IPS-18a (cell line): Measurements from ENCODE around the gene PCGF1.
A peak's percentile ranks its signal among the peaks of the same experiment; 100 is the strongest.

ENCODE experiments used
- H3K27ac ChIP-seq: one replicate; pipeline ENCODE4 v1.5.1; 2013; ENCODE audit warnings: low read length
- H3K27me3 ChIP-seq: one replicate; pipeline ENCODE4 v1.6.1; 2013; ENCODE audit warnings: mild to moderate bottlenecking, low read length; ENCODE audit not compliant: control insufficient read depth, insufficient read depth
- H3K36me3 ChIP-seq: one replicate; pipeline ENCODE4 v1.6.1; 2013; ENCODE audit warnings: low read depth, low read length; ENCODE audit not compliant: control insufficient read depth
- H3K4me1 ChIP-seq: one replicate; pipeline ENCODE4 v1.6.1; 2013; ENCODE audit warnings: low read depth, low read length; ENCODE audit not compliant: control insufficient read depth
- H3K4me3 ChIP-seq: one replicate; pipeline ENCODE4 v1.5.1; 2013; ENCODE audit warnings: low read length
- H3K9ac ChIP-seq: one replicate; pipeline ENCODE4 v1.6.1; 2013; ENCODE audit warnings: mild to moderate bottlenecking, low read length, moderate library complexity
- H3K9me3 ChIP-seq: one replicate; pipeline ENCODE4 v1.6.1; 2013; ENCODE audit warnings: low read depth, low read length; ENCODE audit not compliant: control insufficient read depth

PCGF1 gene

GRCh38 chr2:74500578-74500946, 6.9 kb downstream of the PCGF1 start:
- H3K9me3 ChIP-seq = no peaks in the 10 kb centered on the region
- peaks cover 6% of the 10 kb centered on the region for H3K36me3 ChIP-seq
- H3K27me3 ChIP-seq = peaks cover 100% of the 10 kb centered on the region
- no peak overlapping the region for H3K4me3 ChIP-seq
- peaks cover 37% of the 10 kb centered on the region for H3K4me1 ChIP-seq
- H3K27ac ChIP-seq = no peak overlapping the region
- no peak overlapping the region for H3K9ac ChIP-seq

- Histone ChIP-seq H3K4me1 (peaks cover 37% of the 10 kb centered on the region), H3K27ac (no peak overlapping the region), H3K36me3 (peaks cover under 1% of the 10 kb centered on the region), H3K4me3 (peak overlapping the region; percentile 55), H3K27me3 (peaks cover 100% of the 10 kb centered on the region), H3K9me3 (no peaks in the 10 kb centered on the region), H3K9ac (no peak overlapping the region)
Observed at GRCh38 chr2:74499940-74500577, 7.4 kb downstream of the PCGF1 start.

DNA sequence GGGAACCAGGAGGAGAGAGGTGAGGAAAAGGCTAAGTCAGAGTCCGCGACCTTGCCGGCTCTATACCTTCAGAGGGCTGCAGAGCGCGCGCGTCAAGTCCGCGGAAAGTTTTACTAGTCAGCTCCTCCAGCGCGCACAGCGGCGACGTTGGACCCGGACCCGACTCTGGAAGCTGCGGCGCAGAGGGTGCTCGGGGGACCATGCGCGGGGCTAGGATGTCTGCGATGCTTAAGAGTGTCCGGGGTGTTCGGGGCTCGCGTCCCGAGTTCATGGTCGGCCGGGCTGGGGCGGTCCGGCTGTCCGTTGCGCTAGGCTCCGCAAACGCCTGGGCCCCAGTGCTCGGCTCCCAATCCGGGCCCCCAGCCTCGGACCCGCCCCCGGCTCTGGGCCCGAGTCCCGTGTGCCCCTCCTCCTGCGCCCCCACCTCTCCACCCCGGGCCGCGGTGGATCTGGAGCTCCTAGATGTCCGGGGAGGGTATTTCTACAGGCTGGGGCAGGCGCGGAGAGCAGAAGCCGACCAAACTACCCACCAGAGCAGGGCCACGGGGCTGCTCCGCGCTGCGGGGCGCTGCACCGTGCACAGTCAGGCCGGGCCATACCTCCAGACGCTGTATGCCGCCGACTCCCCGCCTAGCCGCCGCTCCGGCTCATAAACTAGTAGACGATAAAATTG, 8.1 kb downstream of the PCGF1 start, which contains the start of gene LBX2:
Gene LBX2, minus strand, starts transcription at position 337 of the 673 bp plus-strand sequence. Its CDS starts 66 bp downstream, at position 271.
- H3K9me3 ChIP-seq = no peaks in the 10 kb centered on the region

GRCh38 chr2:74498500-74499266, 8.8 kb downstream of the PCGF1 start:
- H3K4me3 ChIP-seq = peak overlapping the region; percentile 55
- peaks cover 33% of the 10 kb centered on the region for H3K4me1 ChIP-seq
- H3K9ac ChIP-seq = no peak overlapping the region
- H3K9me3 ChIP-seq = no peaks in the 10 kb centered on the region
- H3K27me3 ChIP-seq = peaks cover 89% of the 10 kb centered on the region
- H3K27ac ChIP-seq = no peak overlapping the region
- H3K36me3 ChIP-seq = peaks cover 2% of the 10 kb centered on the region

More for the DNA sequence above, 8.1 kb downstream of the PCGF1 start, which contains the start of gene LBX2:
- Histone ChIP-seq H3K27ac (no peak within 1 kb of the TSS), H3K36me3 (no peaks in the 10 kb centered on the region), H3K4me3 (peak within 1 kb of the TSS; percentile 55), H3K4me1 (peaks cover 37% of the 10 kb centered on the region), H3K9ac (no peak within 1 kb of the TSS), H3K27me3 (peaks cover 96% of the 10 kb centered on the region)

- no peak overlapping the region for H3K9ac ChIP-seq
- peak overlapping the region; percentile 55 for H3K4me3 ChIP-seq
- no peak overlapping the region for H3K27ac ChIP-seq
- peaks cover 33% of the 10 kb centered on the region for H3K4me1 ChIP-seq
- H3K36me3 ChIP-seq = peaks cover 9% of the 10 kb centered on the region
- H3K9me3 ChIP-seq = no peaks in the 10 kb centered on the region
- peaks cover 81% of the 10 kb centered on the region for H3K27me3 ChIP-seq
Observed at GRCh38 chr2:74497777-74498499, 9.6 kb downstream of the PCGF1 start.

DNA sequence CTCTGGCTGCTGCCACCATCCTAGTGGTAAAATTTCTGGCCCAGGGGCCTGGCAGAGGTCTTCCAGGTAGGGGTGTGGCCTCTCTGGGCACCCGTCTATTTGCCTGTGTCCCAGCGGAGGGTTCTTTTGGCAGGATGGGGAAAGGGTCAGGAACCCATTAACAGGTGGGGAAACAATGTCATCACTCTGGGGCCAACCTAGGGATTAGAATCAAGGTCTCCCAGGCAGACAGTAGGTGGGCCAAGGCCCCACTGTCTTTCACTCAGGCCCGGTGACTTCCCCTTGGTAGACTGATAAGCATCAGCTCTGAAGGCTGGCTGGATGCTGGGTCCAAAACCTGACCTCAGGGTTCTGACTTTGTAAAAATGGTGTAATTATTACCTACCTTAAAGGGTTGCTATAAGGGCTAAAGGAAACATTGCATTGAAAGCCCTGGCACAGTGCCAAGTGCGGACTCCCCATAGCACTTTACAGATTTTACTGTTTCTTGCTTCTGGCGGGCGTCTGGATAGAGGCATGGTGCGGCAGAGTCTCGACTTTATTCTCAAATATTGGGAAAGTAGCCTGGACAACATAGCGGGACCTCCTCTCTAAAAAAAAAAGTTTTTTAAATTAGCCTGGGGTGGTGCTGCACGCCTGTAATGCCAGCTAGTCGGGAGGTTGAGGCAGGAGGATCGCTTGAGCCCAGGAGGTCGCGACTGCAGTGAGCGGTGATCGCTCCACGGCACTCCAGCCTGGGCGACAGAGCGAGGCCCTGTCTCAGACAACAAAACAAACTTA, 10.3 kb downstream of the PCGF1 start:
- Histone ChIP-seq H3K4me1 (peaks cover 31% of the 10 kb centered on the region), H3K9me3 (no peaks in the 10 kb centered on the region), H3K9ac (no peak overlapping the region), H3K27ac (no peak overlapping the region), H3K36me3 (peaks cover 17% of the 10 kb centered on the region), H3K27me3 (peaks cover 74% of the 10 kb centered on the region), H3K4me3 (peak overlapping the region; percentile 55)

GRCh38 chr2:74495440-74495839, 12.1 kb downstream of the PCGF1 start:
- Histone ChIP-seq H3K4me1 (peaks cover 15% of the 10 kb centered on the region), H3K9ac (no peak overlapping the region), H3K27ac (no peak overlapping the region), H3K9me3 (no peaks in the 10 kb centered on the region), H3K36me3 (peaks cover 34% of the 10 kb centered on the region), H3K4me3 (no peak overlapping the region), H3K27me3 (peaks cover 56% of the 10 kb centered on the region)

DNA sequence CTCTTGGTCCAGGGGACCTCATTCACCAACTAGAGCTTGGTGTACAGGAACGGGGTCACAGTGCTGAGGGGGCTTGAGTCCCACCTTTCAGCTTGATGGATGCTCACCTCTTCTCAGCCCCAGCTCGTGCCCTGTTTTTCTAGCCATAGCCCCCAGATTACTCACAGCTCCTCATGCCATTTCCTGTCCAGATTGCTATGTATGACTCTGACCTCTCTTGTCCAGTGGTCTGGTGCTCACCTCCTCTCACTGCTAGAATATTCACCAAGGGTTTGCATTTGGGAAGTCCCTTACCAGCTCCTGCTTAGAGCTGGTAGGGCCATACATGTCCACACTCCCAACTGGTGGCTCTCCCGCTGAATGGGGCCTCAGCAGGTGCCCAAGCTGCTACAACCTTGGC, 13.9 kb downstream of the PCGF1 start:
- H3K4me1 ChIP-seq = peaks cover 3% of the 10 kb centered on the region
- H3K4me3 ChIP-seq = no peak overlapping the region
- peaks cover 36% of the 10 kb centered on the region for H3K36me3 ChIP-seq
- no peaks in the 10 kb centered on the region for H3K9me3 ChIP-seq
- peaks cover 37% of the 10 kb centered on the region for H3K27me3 ChIP-seq
- H3K27ac ChIP-seq = no peak overlapping the region
- no peak overlapping the region for H3K9ac ChIP-seq

- no peak overlapping the region for H3K9ac ChIP-seq
- no peak overlapping the region for H3K27ac ChIP-seq
- peaks cover 36% of the 10 kb centered on the region for H3K36me3 ChIP-seq
- H3K4me3 ChIP-seq = no peak overlapping the region
- peaks cover 21% of the 10 kb centered on the region for H3K27me3 ChIP-seq
- no peaks in the 10 kb centered on the region for H3K4me1 ChIP-seq
- H3K9me3 ChIP-seq = no peaks in the 10 kb centered on the region
Observed at GRCh38 chr2:74491648-74492544, 15.6 kb downstream of the PCGF1 start.

DNA sequence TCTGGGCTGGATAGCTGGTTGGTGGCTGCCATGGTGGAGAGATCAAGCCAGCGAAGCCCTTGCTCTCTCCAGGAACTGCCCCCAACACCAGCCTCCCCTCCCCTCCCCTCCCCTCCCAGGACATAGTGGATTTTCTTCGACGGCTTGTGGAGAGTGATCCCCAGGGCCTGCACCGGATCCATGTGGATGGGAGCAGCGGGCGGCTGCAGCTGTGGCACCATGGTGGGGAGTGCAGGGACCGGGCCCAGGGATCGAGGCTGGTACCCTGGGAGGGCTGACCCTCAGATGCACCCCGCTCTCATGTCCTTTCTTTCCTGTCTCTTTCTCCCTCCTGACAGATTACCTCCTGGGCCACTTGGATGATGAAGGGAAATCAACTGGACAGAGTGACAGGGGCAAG, 17.6 kb downstream of the PCGF1 start:
- Histone ChIP-seq H3K4me3 (no peak overlapping the region), H3K36me3 (peaks cover 40% of the 10 kb centered on the region), H3K9ac (no peak overlapping the region), H3K9me3 (no peaks in the 10 kb centered on the region), H3K27me3 (peaks cover under 1% of the 10 kb centered on the region), H3K27ac (no peak overlapping the region), H3K4me1 (no peaks in the 10 kb centered on the region)
